RWPE1 (cell line): ENCODE data around the gene IL24.
A peak's percentile ranks its signal among the peaks of the same experiment; 100 is the strongest.

Source experiments
- CTCF ChIA-PET: fragments of 350-600 bp; sonication (Branson Sonifier 250); formaldehyde crosslinking; extraction: SDS; loops from one replicate; lab custom pipeline; 2021; lab: Yijun Ruan, JAX
- POLR2A ChIA-PET: fragments of 400-600 bp; formaldehyde crosslinking; extraction: SDS; loops from one replicate; lab custom pipeline; 2020; ENCODE audit warnings: antibody characterized with exemption; ENCODE audit not compliant: low non-redundant PET; lab: Yijun Ruan, JAX
- DNase-seq: peaks from one replicate; pipeline ENCODE4 v3.0.0; 2012; ENCODE audit warnings: low spot score
- H3K27ac ChIP-seq: fragments of 450-650 bp; 2 replicates; pipeline ENCODE4 v1.5.1; 2017
- TF ChIP-seq, protein P1 (sequence below): fragments of 450-650 bp; conservative IDR thresholded peaks from 2 replicates; pipeline ENCODE4 v1.5.1; 2017; ENCODE audit warnings: low read depth, mild to moderate bottlenecking

Gene IL24

DNA sequence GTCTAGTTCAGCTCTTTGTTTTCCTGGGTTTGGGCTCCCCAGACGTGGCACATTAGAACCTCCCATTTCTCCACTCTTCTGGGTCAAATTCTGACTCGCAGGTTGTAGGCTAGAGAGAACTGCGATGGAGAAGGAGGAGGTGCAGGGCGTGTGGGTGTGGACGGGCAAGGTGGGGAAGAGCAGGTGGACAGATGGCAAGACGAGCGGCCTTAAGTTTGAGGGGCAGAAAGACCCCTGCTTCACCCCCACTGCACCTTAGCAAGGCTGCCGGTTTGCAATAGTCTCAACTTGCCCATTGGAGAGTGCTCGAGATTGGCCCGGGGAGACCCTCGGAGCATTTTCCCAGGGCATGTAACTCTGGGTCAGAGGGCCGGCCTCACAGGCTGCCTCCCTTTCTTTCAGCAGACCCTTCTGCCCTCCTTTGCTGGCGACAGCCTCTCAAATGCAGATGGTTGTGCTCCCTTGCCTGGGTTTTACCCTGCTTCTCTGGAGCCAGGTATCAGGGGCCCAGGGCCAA, 1.7 kb downstream of the IL24 start:
- H3K27ac ChIP-seq = peak overlapping the region; percentile 63
- DNase-seq = no peak
- ChIA-PET CTCF (interaction anchor here (1.3 kb wide), 1 partner anchor 34 kb away, joined by 5 read pairs; the partner anchor contains the start of gene IL20), POLR2A (no interaction called here)
- TF ChIP-seq, protein P1, sequence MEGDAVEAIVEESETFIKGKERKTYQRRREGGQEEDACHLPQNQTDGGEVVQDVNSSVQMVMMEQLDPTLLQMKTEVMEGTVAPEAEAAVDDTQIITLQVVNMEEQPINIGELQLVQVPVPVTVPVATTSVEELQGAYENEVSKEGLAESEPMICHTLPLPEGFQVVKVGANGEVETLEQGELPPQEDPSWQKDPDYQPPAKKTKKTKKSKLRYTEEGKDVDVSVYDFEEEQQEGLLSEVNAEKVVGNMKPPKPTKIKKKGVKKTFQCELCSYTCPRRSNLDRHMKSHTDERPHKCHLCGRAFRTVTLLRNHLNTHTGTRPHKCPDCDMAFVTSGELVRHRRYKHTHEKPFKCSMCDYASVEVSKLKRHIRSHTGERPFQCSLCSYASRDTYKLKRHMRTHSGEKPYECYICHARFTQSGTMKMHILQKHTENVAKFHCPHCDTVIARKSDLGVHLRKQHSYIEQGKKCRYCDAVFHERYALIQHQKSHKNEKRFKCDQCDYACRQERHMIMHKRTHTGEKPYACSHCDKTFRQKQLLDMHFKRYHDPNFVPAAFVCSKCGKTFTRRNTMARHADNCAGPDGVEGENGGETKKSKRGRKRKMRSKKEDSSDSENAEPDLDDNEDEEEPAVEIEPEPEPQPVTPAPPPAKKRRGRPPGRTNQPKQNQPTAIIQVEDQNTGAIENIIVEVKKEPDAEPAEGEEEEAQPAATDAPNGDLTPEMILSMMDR = no peak

DNA sequence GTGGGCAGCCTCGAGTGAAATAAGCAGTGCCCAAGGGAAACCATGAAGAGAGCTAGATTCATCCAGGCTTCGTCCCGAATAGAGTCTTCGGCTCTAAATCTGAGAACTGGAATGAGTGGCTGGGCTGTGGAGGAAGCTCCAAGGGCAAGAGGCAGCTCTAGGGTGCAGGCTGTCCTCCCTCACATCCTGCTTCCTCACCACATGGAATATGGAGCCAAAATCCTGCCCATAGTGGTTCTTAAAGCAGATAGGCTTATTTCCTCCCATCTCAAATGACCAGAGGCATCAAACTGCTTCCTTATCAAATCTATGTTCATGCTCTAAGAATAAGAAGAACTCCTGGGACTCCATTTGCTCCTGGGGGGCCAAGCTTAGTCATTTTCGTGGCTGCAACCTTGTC, 2.5 kb downstream of the IL24 start:
- ChIA-PET CTCF (interaction anchor here (0.8 kb wide), 1 partner anchor 20 kb away, joined by 4 read pairs; no protein-coding TSS in a partner anchor), POLR2A (no interaction called here)
- DNase-seq = no peak

DNA sequence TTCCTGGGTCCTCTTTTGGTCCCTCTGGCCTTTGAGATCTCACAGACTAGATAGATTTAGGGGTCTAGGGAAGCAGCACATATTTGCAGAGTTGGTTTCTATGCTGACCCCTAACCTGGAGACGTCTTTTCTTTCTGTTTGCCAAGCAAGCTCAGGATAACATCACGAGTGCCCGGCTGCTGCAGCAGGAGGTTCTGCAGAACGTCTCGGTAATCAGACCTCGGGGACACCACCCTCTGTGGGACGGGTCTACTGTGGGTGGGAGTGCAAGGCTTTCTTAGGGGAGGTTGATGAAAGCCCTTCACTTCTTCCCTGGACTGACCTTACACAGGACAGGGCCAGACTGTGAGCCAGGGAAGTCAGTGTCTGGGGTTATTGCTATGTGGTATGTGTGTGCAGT, 2.9 kb downstream of the IL24 start:
- no peak for DNase-seq
- H3K27ac ChIP-seq = no peak overlapping the region
- POLR2A ChIA-PET = no interaction called here
- TF ChIP-seq, protein P1 = no peak
- CTCF ChIA-PET = interaction anchor here (0.8 kb wide), 1 partner anchor 20 kb away, joined by 4 read pairs; no protein-coding TSS in a partner anchor

More for the DNA sequence above, 2.5 kb downstream of the IL24 start:
- TF ChIP-seq, protein P1 = no peak
- H3K27ac ChIP-seq = no peak overlapping the region

DNA sequence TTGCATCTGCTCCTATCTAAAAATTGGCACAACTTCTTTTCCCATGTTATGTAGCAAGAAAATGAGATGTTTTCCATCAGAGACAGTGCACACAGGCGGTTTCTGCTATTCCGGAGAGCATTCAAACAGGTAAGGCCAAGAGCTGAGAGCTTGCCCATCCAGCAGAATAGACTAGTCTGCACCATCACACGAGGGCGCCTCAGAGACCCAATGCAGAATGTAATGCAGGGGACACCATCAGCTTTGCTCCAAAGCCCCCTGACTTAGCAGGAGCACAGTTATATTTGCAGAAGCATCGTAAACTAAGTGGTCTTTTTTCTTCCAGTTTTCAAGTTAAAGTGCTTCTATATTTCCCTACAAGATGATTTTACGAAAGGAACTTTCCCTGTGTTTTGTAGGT, 4.7 kb downstream of the IL24 start:
- no peak for DNase-seq
- H3K27ac ChIP-seq = no peak overlapping the region
- TF ChIP-seq, protein P1 = no peak
- ChIA-PET CTCF (interaction anchor here (1.0 kb wide), 2 partner anchors 37 to 271 kb away, joined by 3 read pairs; partner anchors contain the start of gene IL20), POLR2A (no interaction called here)

DNA sequence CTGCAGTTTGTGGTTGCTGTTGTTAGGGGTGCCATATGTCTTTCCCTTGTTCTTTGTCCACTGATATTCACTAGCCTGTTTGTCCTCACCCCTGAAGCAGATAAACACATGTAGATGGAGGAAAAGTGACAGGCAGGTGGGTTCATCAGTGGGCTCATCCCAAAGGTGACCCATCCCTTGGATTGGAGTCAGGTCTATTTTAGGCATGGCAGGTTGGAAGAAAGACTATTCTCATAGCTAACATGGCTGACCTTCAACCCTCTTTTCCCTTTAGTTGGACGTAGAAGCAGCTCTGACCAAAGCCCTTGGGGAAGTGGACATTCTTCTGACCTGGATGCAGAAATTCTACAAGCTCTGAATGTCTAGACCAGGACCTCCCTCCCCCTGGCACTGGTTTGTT, 5.5 kb downstream of the IL24 start:
- H3K27ac ChIP-seq = no peak overlapping the region
- no peak for DNase-seq
- CTCF ChIA-PET = no interaction called here
- POLR2A ChIA-PET = no interaction called here
- TF ChIP-seq, protein P1 = no peak

DNA sequence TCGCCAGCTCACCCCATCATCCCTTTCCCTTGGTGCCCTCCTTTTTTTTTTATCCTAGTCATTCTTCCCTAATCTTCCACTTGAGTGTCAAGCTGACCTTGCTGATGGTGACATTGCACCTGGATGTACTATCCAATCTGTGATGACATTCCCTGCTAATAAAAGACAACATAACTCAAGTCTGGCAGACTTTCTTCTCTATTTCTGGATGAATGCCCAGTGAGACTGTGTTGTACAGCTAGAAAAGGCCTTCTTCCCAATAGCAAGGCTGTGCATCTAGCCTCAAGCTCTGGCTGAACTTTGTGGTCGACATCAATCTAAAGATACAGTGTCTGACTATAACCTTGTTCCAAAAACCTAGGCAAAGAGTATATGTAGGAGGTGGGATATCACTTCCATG, 6.4 kb downstream of the IL24 start:
- H3K27ac ChIP-seq = no peak overlapping the region
- ChIA-PET POLR2A (no interaction called here), CTCF (interaction anchor here (0.6 kb wide), 2 partner anchors 62 to 836 kb away, joined by 3 to 4 read pairs; no protein-coding TSS in a partner anchor)
- no peak for DNase-seq
- TF ChIP-seq, protein P1 = no peak
